Astrocyte of the spinal cord (primary cell): ENCODE data around the gene AFP.

Experiments used
- DNase-seq: peaks from one replicate; pipeline ENCODE4 v3.0.0; 2011; ENCODE audit warnings: low read depth, low spot score
- H3K4me3 ChIP-seq: 2 replicates; pipeline ENCODE4 v1.5.1; 2011; ENCODE audit warnings: low read depth, mild to moderate bottlenecking, low read length, moderate library complexity
- CTCF ChIP-seq: IDR thresholded peaks from 2 replicates; pipeline ENCODE4 v1.5.1; 2012; ENCODE audit warnings: low read depth, mild to moderate bottlenecking, low read length, inconsistent platforms
- in situ Hi-C: cut with HindIII; loops from 2 replicates; pipeline ENCODE4 v1.10.0; 2017; ENCODE audit warnings: low sequenced_read_pairs

Gene AFP

DNA sequence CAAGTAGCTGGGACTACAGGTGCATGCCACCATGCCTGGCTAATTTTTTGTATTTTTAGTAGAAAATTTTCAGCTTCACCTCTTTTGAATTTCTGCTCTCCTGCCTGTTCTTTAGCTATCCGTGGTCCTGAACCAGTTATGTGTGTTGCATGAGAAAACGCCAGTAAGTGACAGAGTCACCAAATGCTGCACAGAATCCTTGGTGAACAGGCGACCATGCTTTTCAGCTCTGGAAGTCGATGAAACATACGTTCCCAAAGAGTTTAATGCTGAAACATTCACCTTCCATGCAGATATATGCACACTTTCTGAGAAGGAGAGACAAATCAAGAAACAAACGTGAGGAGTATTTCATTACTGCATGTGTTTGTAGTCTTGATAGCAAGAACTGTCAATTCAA, 18.0 kb upstream of the AFP start:
- no peak for TF ChIP-seq CTCF
- in situ Hi-C loops, result no loop called here
- DNase-seq, result peak; percentile 17
- H3K4me3 ChIP-seq, result no peak overlapping the region

GRCh38 chr4:73418677-73419076, 17.3 kb upstream of the AFP start:
- in situ Hi-C loops, result no loop called here
- DNase-seq, result no peak
- TF ChIP-seq CTCF, result no peak
- H3K4me3 ChIP-seq, result no peak overlapping the region

- no peak for TF ChIP-seq CTCF
- DNase-seq, result no peak
- in situ Hi-C loops, result no loop called here
- H3K4me3 ChIP-seq, result no peak overlapping the region
Measured at GRCh38 chr4:73419106-73420038, 16.6 kb upstream of the AFP start.

DNA sequence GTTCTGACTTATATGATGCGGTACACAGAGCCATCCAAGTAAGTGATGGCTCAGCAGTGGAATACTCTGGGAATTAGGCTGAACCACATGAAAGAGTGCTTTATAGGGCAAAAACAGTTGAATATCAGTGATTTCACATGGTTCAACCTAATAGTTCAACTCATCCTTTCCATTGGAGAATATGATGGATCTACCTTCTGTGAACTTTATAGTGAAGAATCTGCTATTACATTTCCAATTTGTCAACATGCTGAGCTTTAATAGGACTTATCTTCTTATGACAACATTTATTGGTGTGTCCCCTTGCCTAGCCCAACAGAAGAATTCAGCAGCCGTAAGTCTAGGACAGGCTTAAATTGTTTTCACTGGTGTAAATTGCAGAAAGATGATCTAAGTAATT, 15.4 kb upstream of the AFP start:
- TF ChIP-seq CTCF, result no peak
- H3K4me3 ChIP-seq, result no peak overlapping the region
- in situ Hi-C loops, result no loop called here
- DNase-seq, result no peak

DNA sequence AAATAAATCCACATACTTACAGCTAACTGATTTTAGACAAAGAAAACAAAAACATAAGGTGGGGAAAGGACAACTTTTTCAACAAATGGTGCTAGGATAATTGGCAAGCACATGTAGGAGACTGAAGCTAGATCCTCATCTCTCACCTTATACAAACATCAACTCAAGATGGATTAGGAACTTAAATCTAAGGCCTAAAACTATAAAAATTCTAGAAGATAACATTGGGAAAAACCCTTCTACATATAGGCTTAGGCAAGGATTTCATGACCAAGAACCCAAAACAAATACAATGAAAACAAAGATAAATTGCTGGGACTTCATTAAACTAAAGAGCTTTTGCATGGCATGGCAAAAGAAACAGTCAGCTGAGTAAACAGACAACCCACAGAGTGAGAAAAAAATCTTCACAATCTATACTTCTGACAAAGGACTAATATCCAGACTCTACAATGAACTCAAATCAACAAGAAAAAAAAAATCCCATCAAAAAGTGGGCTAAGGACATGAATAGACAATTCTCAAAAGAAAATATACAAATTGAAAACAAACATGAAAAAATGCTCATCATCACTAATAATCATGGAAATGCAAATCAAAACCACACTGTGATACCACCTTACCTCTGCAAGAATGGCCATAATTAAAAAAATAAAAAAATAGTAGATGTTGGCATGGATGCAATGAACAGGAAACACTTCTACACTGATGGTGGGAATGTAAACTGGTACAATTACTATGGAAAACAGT, 14.1 kb upstream of the AFP start:
- no peak overlapping the region for H3K4me3 ChIP-seq
- DNase-seq, result no peak
- in situ Hi-C loops, result no loop called here
- TF ChIP-seq CTCF, result no peak

DNA sequence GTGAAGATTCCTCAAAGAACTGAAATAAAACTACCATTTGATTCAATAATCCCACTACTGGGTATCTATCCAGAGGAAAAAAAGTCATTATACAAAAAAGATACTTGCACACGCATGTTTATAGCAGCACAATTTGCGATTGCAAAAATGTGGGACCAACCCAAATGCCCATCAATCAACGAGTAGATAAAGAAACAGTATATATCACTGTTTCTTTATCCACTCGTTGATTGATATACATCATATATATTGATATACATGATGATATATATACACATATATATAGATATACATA, 13.6 kb upstream of the AFP start:
- in situ Hi-C loops, result no loop called here
- TF ChIP-seq CTCF, result no peak
- H3K4me3 ChIP-seq, result no peak overlapping the region
- DNase-seq, result no peak
